Activated CD4-positive, CD25-positive, alpha-beta regulatory T cell (primary cell): Measurements from ENCODE around the gene ALOX15B.

ENCODE experiments used
- DNase-seq, 4 experiments: peaks; one replicate each; lab custom pipeline; 2025; lab: John Stamatoyannopoulos, UW

The ALOX15B gene, protein sequence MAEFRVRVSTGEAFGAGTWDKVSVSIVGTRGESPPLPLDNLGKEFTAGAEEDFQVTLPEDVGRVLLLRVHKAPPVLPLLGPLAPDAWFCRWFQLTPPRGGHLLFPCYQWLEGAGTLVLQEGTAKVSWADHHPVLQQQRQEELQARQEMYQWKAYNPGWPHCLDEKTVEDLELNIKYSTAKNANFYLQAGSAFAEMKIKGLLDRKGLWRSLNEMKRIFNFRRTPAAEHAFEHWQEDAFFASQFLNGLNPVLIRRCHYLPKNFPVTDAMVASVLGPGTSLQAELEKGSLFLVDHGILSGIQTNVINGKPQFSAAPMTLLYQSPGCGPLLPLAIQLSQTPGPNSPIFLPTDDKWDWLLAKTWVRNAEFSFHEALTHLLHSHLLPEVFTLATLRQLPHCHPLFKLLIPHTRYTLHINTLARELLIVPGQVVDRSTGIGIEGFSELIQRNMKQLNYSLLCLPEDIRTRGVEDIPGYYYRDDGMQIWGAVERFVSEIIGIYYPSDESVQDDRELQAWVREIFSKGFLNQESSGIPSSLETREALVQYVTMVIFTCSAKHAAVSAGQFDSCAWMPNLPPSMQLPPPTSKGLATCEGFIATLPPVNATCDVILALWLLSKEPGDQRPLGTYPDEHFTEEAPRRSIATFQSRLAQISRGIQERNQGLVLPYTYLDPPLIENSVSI

DNA sequence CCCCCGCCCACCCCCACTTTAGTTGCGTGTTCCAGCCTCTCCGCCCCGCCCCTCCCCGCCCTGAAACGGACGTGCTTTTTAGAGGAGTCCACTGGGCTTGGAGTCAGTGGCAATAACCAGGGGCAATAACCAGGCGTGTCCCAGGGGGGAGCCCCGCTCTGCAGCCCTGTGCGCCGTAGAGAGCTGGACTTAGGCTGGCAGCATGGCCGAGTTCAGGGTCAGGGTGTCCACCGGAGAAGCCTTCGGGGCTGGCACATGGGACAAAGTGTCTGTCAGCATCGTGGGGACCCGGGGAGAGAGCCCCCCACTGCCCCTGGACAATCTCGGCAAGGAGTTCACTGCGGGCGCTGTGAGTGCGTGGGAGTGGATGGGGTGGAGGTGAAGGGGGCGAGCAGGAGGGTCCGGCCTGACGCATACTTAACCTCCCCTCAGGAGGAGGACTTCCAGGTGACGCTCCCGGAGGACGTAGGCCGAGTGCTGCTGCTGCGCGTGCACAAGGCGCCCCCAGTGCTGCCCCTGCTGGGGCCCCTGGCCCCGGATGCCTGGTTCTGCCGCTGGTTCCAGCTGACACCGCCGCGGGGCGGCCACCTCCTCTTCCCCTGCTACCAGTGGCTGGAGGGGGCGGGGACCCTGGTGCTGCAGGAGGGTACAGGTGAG lies at the start of gene ALOX15B:
ALOX15B (plus strand) TSS at position 106 of the 657 bp plus-strand sequence; CDS start at position 203, 97 bp downstream.
- DNase-seq = no peak

DNA sequence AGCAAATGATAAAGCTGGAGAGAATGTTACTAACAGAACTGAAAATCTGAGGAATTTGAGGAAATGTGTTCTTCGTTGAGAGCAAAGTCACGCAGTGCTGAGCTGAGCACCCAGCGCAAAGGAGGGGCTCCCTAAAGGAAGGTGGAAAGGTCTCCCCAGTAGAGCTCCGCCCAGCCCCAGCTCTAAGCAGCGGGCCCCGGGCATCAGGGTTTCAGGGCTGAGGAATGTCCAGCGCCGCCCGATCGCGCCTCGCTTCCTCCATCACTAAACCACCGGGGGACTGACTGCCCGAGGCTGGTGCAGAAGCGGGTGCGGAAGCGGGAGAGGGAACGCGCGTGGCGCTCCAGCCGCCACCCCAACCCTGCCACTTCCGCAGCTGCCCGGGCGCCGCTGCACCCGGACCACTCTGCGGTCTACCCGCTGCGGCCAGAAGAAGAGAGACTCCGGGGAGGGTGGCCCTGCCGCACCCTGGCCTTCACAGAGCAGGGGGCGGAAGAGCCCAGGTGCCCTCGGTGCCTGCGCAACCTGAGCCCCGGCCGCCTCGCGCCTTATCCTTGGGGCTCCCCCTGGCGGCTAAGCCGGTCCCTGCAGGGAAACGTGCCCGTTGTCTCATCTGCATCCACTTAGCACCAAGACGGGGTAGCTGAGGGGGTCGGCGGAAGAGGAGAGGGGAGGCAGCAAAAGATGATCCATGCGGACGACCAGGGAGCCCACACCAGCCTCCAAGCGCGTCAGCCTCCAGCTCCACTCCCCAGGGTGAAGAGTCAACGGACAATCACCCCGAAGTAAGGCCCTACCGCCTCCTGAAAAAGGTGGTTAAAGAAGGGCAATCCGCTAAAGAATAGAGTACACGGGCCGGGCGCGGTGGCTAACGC lies 48.8 kb upstream of the ALOX15B start:
- peak; percentile 80 to 98 (median 91) for DNase-seq

DNA sequence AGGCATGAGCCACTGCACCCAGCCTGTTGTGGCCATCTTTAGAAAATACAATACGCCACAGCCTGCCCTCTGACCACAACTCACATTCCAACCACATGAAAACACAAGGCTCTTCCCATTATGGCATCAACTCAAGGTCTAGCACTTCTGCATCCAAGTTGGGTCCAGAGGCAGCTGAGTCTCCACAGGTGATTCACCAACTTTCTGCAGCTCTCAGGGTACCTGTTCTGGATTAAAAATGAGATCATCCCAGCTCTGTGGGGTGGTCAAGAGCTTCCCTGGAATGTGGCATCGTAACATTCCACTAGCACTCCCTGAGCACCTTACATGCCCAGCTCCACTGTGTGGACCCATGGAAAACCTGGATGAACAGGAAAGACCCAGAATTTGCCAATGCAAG lies 46.3 kb upstream of the ALOX15B start:
- DNase-seq = no peak

DNA sequence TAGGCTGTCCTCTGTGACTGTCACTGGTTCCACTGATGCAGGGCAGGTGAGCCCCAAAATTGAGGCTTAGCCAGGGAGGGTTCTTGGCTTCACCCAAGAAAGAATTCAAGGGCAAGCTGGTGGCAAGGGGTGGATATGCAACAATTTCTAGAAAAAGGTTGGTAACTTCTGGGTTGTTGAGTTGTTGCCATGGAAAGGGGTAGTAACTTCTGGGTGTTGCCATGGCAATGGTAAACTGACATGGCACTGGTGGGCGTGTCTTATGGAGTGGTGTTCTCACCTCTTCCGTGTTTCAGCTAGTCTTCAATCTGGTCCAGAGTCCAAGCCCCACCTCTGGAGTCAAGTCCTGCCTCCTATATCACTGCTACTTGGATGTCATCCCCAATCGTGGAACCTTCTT lies 45.9 kb upstream of the ALOX15B start:
- no peak for DNase-seq

DNA sequence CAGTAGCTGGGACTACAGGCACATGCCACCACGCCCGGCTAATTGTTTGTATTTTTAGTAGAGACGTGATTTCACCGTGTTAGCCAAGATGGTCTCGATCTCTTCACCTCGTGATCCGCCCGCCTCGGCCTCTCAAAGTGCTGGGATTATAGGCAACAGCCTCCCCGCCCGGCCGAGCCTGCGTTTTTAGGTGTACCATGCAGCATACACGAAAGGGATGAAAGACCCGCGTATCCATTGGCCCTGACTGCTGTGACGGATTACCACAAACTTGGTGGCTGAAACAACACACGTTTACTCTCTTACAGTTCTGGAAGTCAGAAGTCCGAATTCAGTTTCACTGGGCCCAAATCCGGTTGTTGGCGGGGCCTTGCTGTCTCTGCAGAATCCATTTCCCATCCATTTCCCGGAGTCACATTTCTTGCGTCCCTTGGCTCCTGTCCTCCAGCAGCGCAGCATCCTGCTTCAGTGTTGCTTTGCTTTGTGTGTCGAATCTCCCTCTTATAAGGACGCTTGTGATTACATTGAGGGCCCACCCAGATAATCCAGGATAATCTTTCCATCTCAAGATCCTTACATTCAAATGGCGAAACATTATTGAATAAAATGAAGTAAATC lies 44.8 kb upstream of the ALOX15B start:
- no peak for DNase-seq

DNA sequence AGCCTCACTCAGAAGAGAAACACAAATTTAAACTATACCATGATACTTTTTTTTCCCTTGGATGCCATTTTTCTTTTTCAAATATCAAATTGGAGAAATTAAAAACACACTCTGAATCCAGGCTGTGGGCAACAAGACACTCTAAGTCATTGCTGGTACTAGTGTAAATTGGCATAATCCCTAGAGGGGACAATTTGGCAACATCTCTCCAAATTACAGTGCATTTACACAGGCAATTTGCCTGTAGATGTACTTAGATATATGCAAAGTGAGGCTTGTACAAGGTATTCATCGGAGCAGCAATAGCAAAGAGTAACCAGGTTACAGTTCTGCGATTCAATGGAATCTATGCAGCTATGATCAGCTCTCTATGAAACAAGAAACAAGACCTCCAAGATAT lies 43.1 kb upstream of the ALOX15B start:
- no peak for DNase-seq

DNA sequence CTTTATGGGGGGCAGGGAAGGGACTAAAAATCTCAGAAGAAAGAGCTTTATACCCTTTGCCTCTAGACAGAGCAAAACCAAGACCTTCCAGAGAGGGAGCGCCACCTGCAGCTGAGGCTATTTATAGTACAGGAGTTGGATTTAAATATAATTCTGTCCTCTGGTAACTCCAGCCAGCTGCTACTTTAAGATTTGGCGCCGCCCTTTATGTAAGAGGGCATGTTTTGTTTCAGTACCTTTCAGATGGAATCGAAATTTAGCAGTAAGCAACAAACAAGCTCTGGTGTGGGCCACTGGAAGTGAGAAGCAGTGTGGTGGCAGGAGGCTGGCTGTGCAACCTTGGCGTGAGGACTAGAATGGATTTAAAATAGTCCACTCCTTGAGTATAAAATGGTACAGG lies 41.7 kb upstream of the ALOX15B start:
- DNase-seq = no peak

DNA sequence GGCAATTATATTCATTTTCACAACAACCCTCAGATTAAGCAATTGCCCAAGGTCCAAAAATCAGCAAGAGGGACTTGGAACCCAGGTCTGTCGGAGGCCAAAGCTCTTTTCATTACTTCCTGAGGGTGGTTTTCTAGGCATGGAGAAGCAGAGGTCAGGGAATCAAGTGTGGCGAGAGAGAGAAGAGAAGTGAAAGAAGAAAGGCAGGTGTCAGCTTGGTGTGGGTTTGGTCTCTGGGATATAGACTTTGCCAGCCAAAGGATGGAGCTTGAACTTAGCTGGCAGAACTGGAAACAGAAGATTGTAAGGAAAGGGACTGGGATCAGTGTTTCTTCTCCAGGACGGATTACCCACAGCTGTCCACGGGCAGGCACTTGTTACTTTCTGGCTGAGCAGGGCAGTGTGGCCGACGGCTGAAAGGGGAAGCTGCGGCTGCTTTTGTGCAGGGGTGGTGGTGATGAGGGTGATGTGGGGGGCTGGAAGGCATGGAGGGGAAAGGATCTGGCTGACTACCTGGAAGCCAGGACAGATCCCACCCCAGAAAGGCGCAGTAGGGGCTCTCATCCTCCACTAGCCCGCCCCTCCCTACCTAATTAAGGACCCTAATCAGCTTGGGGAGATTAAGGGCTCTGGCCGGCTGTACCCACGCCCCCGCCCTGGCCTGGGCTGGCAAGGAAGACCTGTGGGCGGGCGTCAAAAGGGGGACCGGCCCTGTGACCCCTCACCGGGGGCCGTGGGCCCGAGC lies 36.7 kb upstream of the ALOX15B start, which contains the start of gene GUCY2D:
GUCY2D (plus strand) TSS at position 640 of the 745 bp plus-strand sequence. CDS start 433 bp downstream, outside the sequence.
- no peak for DNase-seq

DNA sequence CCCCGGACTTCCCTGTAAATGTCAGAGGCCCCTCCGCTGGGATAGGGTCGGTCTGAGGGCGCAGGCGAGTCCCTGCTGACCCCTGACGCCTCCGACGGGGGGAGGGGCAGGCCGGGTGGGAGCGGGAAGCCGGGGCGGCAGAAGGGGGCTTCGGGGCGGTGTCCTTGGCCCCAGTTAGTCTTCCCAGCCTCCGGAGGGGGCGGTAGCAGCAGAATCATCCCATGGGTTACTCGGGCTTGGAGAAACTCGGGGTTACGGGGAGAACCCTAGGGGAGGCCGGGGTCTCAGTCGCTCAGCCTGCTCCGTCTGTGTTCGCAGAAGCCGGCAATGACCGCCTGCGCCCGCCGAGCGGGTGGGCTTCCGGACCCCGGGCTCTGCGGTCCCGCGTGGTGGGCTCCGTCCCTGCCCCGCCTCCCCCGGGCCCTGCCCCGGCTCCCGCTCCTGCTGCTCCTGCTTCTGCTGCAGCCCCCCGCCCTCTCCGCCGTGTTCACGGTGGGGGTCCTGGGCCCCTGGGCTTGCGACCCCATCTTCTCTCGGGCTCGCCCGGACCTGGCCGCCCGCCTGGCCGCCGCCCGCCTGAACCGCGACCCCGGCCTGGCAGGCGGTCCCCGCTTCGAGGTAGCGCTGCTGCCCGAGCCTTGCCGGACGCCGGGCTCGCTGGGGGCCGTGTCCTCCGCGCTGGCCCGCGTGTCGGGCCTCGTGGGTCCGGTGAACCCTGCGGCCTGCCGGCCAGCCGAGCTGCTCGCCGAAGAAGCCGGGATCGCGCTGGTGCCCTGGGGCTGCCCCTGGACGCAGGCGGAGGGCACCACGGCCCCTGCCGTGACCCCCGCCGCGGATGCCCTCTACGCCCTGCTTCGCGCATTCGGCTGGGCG lies 35.9 kb upstream of the ALOX15B start:
- DNase-seq = no peak

DNA sequence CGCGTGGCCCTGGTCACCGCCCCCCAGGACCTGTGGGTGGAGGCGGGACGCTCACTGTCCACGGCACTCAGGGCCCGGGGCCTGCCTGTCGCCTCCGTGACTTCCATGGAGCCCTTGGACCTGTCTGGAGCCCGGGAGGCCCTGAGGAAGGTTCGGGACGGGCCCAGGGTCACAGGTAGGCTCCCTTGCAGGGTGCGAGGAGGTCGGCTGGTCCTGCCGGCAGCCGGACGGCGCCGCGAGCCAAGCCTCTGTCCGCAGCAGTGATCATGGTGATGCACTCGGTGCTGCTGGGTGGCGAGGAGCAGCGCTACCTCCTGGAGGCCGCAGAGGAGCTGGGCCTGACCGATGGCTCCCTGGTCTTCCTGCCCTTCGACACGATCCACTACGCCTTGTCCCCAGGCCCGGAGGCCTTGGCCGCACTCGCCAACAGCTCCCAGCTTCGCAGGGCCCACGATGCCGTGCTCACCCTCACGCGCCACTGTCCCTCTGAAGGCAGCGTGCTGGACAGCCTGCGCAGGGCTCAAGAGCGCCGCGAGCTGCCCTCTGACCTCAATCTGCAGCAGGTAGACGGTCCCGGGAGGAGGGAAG lies 35.2 kb upstream of the ALOX15B start:
- no peak for DNase-seq

DNA sequence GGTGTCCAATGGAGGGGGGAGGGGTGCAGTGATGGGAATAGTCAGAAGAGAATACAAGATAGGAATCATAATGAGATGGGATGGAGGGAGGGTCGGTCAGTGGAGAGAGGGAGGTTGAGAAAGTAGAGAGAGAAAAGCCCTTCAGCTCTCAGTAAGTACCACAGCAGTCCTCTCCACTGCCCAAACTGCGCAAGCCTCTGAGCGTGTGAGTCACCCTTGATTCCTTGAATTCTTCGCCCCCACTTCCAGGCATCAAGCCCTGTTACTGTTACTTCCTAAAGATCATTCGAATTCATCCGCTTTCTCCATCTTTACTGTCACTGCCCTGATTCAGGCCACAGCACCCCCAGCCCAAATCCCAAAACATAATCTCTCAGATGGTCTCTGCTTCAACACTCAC lies 34.0 kb upstream of the ALOX15B start:
- DNase-seq = no peak

DNA sequence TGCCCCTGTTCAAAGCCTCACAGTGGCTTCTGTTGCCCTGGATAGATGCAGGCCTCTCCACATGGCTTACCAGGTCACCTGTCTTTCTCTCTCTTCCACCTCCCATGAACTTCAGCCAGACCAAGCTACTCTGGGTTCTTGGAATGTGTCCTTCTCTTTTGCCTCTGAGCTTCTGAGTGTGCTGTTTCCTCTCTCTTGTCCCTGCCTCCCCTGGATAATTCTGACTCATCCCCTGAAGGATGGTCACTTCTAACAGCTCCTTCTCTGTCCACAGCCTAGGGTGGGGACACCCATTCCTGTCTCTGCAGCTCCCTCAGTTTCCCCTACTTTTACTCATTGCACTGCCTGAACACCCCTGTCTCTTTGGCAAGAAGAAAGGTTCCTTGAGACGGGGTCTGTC lies 33.5 kb upstream of the ALOX15B start:
- DNase-seq = no peak

DNA sequence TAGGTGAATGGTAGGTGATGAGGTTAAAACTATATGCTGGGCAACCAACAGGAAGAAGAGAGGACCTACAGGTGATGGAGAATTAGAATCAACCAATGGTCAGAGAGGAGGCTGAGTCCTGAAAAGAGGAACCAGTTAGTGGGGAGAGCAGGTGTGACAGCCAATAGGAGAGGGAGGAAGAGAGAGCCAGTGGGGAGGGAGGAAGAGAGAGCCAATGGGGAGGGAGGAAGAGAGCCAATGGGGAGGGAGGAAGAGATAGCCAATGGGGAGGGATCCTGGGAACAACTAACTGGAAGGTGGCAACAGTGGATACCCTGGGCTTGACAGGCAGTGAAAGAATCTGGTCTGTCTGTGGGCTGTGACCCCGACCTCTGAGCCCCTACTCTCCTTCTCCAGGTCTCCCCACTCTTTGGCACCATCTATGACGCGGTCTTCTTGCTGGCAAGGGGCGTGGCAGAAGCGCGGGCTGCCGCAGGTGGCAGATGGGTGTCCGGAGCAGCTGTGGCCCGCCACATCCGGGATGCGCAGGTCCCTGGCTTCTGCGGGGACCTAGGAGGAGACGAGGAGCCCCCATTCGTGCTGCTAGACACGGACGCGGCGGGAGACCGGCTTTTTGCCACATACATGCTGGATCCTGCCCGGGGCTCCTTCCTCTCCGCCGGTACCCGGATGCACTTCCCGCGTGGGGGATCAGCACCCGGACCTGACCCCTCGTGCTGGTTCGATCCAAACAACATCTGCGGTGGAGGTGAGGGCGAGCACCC lies 32.7 kb upstream of the ALOX15B start:
- DNase-seq = no peak

DNA sequence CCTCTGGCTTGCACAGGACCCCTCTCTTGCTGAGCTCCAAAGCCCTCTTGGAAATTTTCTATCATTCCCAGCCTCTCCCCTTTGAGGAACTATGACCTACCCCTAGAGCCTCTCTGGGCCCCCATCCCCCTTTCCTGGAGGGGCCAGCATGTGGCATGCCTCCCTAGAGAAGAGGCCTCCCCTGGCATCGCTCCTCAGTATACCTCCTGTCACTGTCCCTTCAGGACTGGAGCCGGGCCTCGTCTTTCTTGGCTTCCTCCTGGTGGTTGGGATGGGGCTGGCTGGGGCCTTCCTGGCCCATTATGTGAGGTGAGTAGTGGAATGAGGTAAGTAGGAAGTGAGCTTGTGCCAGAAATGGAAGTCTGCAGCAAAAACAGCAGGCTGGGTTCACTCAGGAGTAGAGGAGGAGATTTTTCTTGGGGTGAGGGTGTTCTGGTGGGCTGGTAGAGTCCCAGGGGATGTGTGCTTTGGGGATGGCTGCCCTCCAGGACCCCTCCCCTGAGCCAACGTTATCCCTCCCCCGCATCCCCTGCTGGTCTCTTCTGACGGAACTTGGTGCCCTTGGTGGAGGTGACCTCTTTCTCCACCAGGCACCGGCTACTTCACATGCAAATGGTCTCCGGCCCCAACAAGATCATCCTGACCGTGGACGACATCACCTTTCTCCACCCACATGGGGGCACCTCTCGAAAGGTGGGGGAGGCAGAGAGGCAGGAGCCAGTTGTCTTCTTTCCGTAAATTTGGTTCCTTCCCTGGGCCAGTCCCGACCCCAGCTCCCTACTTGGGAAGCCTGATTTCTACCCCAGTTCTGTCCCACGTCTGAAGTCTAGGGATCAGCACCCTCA lies 31.8 kb upstream of the ALOX15B start:
- DNase-seq = no peak

DNA sequence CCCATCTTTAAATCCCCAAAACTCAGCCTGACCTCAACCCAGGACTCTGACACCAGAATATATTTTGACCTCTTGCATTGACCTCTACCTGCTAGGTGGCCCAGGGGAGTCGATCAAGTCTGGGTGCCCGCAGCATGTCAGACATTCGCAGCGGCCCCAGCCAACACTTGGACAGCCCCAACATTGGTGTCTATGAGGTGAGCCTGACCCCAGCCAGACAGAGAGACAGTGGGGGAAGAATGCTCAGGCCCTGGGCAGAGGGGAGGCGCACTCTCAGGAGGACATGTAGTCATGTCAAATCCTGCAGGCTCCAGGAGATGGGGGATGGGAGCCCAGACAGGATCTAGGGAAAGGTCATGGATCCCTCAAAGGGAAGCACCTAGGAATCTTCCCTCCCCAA lies 31.0 kb upstream of the ALOX15B start:
- DNase-seq = no peak

DNA sequence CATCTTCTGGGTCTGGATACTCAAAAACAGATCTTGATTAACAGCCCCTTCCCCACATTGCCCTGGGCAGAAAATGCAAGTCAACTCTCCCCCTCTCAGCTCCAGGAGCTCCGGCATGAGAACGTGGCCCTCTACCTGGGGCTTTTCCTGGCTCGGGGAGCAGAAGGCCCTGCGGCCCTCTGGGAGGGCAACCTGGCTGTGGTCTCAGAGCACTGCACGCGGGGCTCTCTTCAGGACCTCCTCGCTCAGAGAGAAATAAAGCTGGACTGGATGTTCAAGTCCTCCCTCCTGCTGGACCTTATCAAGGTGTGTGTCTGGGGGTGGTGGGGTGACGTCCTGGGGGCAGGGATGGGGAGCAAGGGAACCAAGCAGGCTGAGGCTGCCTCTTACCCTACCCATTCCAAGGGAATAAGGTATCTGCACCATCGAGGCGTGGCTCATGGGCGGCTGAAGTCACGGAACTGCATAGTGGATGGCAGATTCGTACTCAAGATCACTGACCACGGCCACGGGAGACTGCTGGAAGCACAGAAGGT lies 26.7 kb upstream of the ALOX15B start:
- DNase-seq = no peak

DNA sequence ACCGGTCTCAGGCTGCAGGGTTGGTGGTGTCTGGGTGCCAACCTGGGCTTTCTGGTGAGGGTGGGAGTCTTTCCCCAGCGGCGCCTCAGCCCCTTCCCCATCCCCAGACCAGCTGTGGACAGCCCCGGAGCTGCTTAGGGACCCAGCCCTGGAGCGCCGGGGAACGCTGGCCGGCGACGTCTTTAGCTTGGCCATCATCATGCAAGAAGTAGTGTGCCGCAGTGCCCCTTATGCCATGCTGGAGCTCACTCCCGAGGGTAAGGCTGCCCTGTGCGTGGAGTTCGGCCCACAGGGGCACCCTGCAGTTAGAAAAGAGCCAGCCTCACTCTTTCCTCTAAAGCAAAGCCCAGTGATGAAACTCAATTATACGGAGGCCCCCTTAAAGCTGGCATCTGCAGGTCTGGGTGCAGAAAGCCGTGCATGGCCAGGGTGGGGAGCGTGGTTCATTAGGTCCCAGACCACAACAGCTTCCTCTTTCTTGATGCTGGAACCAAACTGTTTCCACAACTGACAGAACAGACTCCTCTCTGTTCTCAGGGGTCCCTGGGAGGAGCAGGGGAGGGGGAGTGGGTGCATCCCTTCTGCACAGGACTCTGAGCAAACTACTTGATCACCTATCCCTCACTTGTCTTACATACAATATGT lies 25.7 kb upstream of the ALOX15B start:
- DNase-seq = no peak
